ENCODE measurements around the gene CHST7. TPM values are rescaled to one million over a fixed set of nuclear protein-coding genes. Genes with fewer than 3 reads are reported as not detected.

CHST7 gene
- total and polyA plus RNA-seq, 10 of the 15 experiments (the other 5 are each of a cell fraction or from before 2014, with no cell fraction given): 0.58 to 11.0 (median 5.4) TPM

- TF ChIP-seq ATF7 (IDR thresholded peaks at IDR 0.05; ENCODE audit: low read depth) (peak; percentile 75), RAD21 (IDR thresholded peaks at IDR 0.05; ENCODE audit: insufficient read depth, low read depth, low read length) (0 out of 2 replicates have a peak, but pooled peaks have one; percentile 11), SREBF1 (IDR thresholded peaks at IDR 0.05; ENCODE audit: low read length) (no peak), EP300 (IDR thresholded peaks at IDR 0.05; ENCODE audit: borderline replicate concordance in 1 of 2, control insufficient read depth in 1 of 2, low read depth in 2 of 2, low read length in 2 of 2) (peak; percentile 72 to 81; a peak in 3 of 4 replicates), TCF7 (IDR thresholded peaks at IDR 0.05; ENCODE audit: borderline replicate concordance) (peak; percentile 25; the same call in 1 of the 2 replicates), CHD1 (IDR thresholded peaks at IDR 0.05; ENCODE audit: low read depth, low read length) (no peak), NRF1 (conservative IDR thresholded peaks at IDR 0.05; ENCODE audit: low read depth, low read length) (no peak), RCOR1 (conservative IDR thresholded peaks at IDR 0.05; ENCODE audit: low read depth, low read length) (no peak), CREB1 (IDR thresholded peaks at IDR 0.05; ENCODE audit: low read depth) (peak; percentile 15; the same call in 1 of the 2 replicates), BACH1 (IDR thresholded peaks at IDR 0.05; ENCODE audit: borderline replicate concordance) (peak; percentile 33; the same call in 1 of the 2 replicates), JUNB (IDR thresholded peaks at IDR 0.05) (peak; percentile 88), CEBPB (IDR thresholded peaks at IDR 0.05; ENCODE audit: borderline replicate concordance in 1 of 2, low read depth in 2 of 2, low read length in 2 of 2) (peak in 1 of 2 experiments; percentile 77; a peak in 1 of 4 replicates), FOXM1 (IDR thresholded peaks at IDR 0.05; ENCODE audit: low read depth, low read length) (peak; percentile 86; the same call in 1 of the 2 replicates), LARP7 (IDR thresholded peaks at IDR 0.05) (no peak), MYB (IDR thresholded peaks at IDR 0.05; ENCODE audit: borderline replicate concordance, low read depth, low read length) (no peak), RUNX3 (IDR thresholded peaks at IDR 0.05; ENCODE audit: low read length) (peak; percentile 83), KDM1A (IDR thresholded peaks at IDR 0.05; ENCODE audit: borderline replicate concordance) (no peak), BMI1 (IDR thresholded peaks at IDR 0.05; ENCODE audit: borderline replicate concordance) (no peak), BCL11A (IDR thresholded peaks at IDR 0.05; ENCODE audit: low read depth, low read length) (peak; percentile 70; the same call in 1 of the 2 replicates), NFYB (IDR thresholded peaks at IDR 0.05; ENCODE audit: insufficient read depth, low read depth, low read length) (0 out of 2 replicates have a peak, but pooled peaks have one; percentile 9), SKIL (IDR thresholded peaks at IDR 0.05; ENCODE audit: low read depth, poor library complexity, severe bottlenecking) (peak; percentile 75), CBX5 (IDR thresholded peaks at IDR 0.05; ENCODE audit: low read depth) (no peak)
- TF ChIP-seq, protein P1, sequence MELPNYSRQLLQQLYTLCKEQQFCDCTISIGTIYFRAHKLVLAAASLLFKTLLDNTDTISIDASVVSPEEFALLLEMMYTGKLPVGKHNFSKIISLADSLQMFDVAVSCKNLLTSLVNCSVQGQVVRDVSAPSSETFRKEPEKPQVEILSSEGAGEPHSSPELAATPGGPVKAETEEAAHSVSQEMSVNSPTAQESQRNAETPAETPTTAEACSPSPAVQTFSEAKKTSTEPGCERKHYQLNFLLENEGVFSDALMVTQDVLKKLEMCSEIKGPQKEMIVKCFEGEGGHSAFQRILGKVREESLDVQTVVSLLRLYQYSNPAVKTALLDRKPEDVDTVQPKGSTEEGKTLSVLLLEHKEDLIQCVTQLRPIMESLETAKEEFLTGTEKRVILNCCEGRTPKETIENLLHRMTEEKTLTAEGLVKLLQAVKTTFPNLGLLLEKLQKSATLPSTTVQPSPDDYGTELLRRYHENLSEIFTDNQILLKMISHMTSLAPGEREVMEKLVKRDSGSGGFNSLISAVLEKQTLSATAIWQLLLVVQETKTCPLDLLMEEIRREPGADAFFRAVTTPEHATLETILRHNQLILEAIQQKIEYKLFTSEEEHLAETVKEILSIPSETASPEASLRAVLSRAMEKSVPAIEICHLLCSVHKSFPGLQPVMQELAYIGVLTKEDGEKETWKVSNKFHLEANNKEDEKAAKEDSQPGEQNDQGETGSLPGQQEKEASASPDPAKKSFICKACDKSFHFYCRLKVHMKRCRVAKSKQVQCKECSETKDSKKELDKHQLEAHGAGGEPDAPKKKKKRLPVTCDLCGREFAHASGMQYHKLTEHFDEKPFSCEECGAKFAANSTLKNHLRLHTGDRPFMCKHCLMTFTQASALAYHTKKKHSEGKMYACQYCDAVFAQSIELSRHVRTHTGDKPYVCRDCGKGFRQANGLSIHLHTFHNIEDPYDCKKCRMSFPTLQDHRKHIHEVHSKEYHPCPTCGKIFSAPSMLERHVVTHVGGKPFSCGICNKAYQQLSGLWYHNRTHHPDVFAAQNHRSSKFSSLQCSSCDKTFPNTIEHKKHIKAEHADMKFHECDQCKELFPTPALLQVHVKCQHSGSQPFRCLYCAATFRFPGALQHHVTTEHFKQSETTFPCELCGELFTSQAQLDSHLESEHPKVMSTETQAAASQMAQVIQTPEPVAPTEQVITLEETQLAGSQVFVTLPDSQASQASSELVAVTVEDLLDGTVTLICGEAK (IDR thresholded peaks at IDR 0.05; ENCODE audit: borderline replicate concordance): no peak
Measured at GRCh38 chrX:46628460-46629371, 55.2 kb downstream of the CHST7 start (continued).

Measured in GM12878 (cell line).